HG03025 (cell line): ENCODE measurements around the gene KIAA1328.
"Not testable (repeated sequence)": the region's sequence is repeated elsewhere in the genome, so short reads cannot be mapped to it uniquely, and the experiment has no call there.

Source experiments
- ATAC-seq: cut with Tn5 transposase; IDR thresholded peaks from one replicate; pipeline ENCODE4 v1.9.1; 2021; ENCODE audit warnings: mild to moderate bottlenecking, moderate library complexity; ENCODE audit not compliant: unreplicated experiment, low FRiP score

KIAA1328 gene

GRCh38 chr18:36828630-36829361 lies at the start of gene KIAA1328, which contains the start of gene TPGS2:
KIAA1328 (plus strand) TSS chr18:36829127; CDS start chr18:36829139, 12 bp downstream.
TPGS2 (minus strand) TSS chr18:36829002; CDS start chr18:36828767, 235 bp downstream.
- peak; percentile 94 for ATAC-seq

GRCh38 chr18:36780748-36781147 lies 48.2 kb upstream of the KIAA1328 start:
- ATAC-seq: no peak

- ATAC-seq: no peak
Observed at GRCh38 chr18:36782710-36783109, 46.2 kb upstream of the KIAA1328 start.

GRCh38 chr18:36783792-36784191 lies 45.1 kb upstream of the KIAA1328 start:
- no peak for ATAC-seq

GRCh38 chr18:36786686-36787085 lies 42.2 kb upstream of the KIAA1328 start:
- no peak for ATAC-seq

- no peak for ATAC-seq
Observed at GRCh38 chr18:36792634-36793283, 36.2 kb upstream of the KIAA1328 start.

- no peak for ATAC-seq
Observed at GRCh38 chr18:36798738-36799473, 30.0 kb upstream of the KIAA1328 start.

GRCh38 chr18:36805105-36805504 lies 23.8 kb upstream of the KIAA1328 start:
- no peak for ATAC-seq

- ATAC-seq: no peak
Observed at GRCh38 chr18:36808681-36809080, 20.2 kb upstream of the KIAA1328 start.

GRCh38 chr18:36809590-36810381 lies 19.1 kb upstream of the KIAA1328 start:
- peak; percentile 97 for ATAC-seq

GRCh38 chr18:36811430-36811829 lies 17.5 kb upstream of the KIAA1328 start:
- ATAC-seq: no peak

GRCh38 chr18:36811955-36812354 lies 17.0 kb upstream of the KIAA1328 start:
- no peak for ATAC-seq

GRCh38 chr18:36812678-36813077 lies 16.2 kb upstream of the KIAA1328 start:
- ATAC-seq: no peak

- ATAC-seq: no peak
Observed at GRCh38 chr18:36813101-36813775, 15.7 kb upstream of the KIAA1328 start.

GRCh38 chr18:36813824-36814223 lies 15.1 kb upstream of the KIAA1328 start:
- ATAC-seq: no peak

- ATAC-seq: no peak
Observed at GRCh38 chr18:36814994-36815393, 13.9 kb upstream of the KIAA1328 start.

- not testable (repeated sequence) for ATAC-seq
Observed at GRCh38 chr18:36816096-36816495, 12.8 kb upstream of the KIAA1328 start.

GRCh38 chr18:36817039-36817438 lies 11.9 kb upstream of the KIAA1328 start:
- ATAC-seq: no peak

GRCh38 chr18:36818652-36819051 lies 10.3 kb upstream of the KIAA1328 start:
- ATAC-seq: no peak

GRCh38 chr18:36819621-36820020 lies 9.3 kb upstream of the KIAA1328 start:
- ATAC-seq: no peak
